Left lobe of liver (tissue), 2 donors: ENCODE measurements around the gene HOXA13. TPM values are rescaled to one million over a fixed set of nuclear protein-coding genes. Genes with fewer than 3 reads are reported as not detected.

Experiments
- ATAC-seq: fragments of 200-7000 bp; cut with Tn5 transposase; one replicate; pipeline ENCODE4 v1.9.1; 2020; ENCODE audit warnings: mild to moderate bottlenecking, moderate library complexity
- DNase-seq: peaks from one replicate; pipeline ENCODE4 v3.0.0-alpha.2; 2020; ENCODE audit warnings: low spot score
- total RNA-seq: library from RNA; stranded (reverse); gene quantifications from one replicate; pipeline ENCODE4 v1.2.1, GENCODE V29; 2021
- donor health status: DM: no; HTN: no; CAD: no; lungs with moderate emphysema.
- donor health status: DM: no; HTN: yes; CAD: no.

HOXA13 gene
- total RNA-seq, 1 donor from 2014 or later = 0.03 TPM

DNA sequence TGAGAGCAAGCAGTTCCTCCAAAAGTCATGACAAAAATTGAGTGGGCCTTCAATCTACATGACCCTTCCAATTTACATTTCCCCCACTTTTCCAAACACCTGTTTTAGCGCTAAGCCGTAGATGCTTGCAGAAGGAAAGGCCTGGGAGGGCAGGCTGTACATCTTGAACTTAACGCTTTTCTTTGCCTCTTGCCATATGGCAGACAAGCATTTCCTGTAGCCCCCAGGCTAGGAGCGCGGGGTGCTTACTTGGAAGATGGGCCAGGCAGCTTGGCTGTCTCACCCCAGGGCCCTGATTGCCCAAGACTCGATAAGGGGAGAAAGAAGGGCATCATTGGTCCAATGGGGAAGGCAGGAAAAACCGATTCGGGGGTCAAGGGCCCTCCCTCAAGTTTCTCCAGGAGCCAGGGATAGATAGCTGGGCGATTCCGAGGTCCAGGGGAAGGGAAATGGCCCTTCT lies 27.5 kb downstream of the HOXA13 start:
- DNase-seq (no peak), ATAC-seq (no peak)

DNA sequence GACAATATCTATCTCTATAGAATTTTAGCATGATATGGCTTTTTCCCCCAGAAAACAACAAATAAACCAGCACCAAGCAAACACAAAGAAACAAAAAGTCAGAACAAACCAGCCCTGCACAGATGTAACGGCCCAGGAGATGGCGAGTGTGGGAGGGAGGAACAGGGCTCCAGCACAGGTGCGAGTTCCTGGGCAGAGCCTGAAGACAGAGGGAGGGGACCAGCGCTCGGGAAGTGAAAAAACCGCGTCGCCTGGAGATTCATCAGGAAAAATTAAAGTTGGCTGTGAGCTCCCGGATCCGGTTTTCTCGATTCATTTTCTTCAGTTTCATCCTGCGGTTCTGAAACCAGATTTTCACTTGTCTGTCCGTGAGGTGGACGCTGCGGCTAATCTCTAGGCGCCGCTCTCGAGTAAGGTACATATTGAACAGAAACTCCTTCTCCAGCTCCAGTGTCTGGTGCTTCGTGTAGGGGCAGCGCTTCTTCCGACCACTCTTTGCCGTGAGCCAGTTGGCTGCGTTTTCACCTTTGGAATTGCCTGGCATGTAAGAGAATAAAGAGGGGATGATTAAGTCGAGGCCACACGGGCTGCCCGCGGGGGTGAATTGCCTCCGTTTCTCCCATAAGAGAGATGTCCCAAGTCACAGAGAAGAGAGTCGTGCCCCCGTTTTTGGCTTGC lies 28.1 kb downstream of the HOXA13 start:
- no peak for ATAC-seq
- DNase-seq = no peak

DNA sequence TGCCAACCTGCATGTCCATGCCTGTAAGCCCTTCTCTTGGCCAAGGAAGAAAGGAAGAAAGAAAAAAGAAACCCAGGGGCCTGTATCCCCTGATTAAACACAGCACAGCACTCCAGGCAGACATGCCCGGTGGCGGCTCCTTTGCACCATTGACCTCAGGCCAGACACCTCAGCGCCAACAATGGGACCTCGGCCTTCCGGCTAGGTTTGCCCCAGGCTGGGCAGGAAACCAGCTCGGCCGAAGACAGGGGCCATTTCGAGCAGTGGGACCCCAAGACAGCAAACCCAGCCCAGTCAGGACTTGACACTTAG lies 28.6 kb downstream of the HOXA13 start:
- DNase-seq (no peak), ATAC-seq (no peak)

DNA sequence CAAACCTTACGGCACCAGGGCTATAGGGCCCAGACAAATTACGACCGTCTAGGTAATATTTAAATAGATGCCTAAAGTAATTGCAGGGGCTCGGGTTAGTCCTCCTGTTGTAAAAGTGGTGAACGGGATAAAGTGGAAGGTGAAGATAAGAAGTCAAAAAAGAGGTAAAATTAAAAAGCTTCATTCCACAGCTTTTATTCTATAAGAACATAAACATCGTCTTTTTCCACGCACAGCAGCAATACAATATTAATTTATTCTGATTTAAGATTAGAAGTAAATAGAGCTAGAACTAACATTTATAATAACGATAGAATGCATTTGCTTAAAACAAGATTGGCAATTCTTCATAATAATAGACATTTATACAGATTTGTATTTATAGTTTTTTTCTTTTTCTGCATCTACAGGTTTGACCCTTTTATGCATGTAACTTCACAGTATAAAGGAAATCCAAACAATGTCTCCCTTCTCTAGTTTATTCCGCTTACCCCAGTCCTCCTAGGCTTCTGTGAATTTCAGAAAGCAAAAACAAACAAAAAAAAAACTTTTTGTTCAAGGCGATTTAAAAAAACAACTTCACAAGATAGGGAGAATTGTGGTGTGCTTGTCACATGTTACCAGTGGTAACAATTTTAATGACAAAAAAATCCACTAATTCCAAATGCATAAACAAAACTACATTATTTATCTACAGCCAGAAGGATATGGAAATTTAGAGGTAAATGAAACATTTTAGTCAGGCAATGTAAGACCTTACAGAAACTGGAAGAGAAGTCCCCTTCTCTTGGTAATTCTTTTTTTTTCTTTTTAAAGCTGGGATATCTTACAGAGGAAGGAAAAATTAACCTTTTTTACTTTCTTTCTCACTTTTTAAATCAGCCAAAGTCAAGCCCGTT lies 29.2 kb downstream of the HOXA13 start:
- DNase-seq = no peak
- ATAC-seq = no peak

DNA sequence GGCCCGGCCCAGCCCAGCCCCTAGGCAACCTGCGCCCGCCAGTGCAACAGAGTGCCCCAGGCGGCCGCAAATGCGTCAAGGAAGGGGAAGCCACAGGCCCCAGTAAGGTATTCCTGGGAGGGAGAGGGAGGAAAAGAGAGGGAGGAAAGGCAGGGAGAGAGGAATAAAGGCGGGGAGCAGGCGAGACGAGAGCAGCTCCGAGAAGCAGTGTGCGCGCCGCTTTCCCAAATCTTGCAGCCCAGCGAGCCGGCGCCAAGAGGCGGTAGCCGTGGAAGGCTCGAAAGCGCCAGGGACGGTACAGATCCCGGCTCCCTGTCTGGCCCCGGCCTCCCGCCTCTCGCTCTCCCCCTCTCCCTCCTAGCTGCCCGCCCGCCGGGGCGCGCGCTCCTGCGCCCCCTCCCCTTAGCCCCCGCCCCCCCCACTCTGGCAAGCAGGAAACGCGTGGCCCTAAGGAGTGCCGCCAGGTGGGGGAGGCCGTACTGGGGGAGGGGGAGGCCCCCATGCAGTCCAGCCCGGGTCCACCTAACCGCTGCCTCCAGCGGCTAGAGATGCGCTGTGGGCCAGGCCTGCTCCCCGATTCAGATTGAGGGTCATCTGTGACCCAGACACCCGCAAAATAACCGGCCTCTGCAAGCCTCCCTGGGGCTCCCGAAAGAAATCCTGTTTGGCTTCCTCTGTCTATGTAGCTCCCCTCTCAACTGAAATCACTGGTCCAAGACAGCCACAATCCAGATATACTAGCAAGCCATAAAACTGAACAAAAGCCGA lies 30.0 kb downstream of the HOXA13 start:
- no peak for DNase-seq
- no peak for ATAC-seq

DNA sequence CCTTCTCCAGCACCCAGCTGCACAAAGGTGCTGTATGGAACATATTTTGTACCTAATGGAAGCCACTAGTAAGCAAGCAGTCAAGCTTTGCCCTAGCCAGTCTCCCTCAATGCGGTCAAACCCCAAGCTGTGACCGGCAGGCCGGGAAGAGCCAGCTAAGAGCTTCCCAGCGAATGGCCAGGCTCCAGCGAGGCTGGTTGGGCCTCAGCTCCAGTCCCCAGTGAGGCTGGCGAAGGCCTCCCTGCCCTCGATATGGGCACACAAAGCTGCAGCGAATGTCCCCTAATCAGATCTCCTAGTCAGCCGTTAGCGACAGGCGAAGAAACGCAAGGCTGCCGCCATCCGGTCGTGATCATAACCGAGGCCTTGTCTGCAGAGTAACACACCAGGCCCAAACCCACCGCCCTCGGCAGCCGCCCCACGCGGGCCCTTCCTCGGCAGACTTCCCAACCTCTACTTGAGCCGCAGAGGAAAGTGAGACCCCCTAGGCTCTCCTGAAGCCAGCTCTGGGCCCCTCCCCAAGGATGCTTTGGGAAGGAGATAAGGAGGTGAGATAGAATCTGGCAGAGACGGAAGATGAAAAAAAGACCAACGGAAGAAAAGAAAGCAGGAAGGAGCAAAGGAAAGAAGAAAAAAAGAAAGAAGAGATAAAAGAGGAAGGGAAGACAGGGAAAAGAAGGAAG lies 31.5 kb downstream of the HOXA13 start:
- no peak for DNase-seq
- no peak for ATAC-seq

DNA sequence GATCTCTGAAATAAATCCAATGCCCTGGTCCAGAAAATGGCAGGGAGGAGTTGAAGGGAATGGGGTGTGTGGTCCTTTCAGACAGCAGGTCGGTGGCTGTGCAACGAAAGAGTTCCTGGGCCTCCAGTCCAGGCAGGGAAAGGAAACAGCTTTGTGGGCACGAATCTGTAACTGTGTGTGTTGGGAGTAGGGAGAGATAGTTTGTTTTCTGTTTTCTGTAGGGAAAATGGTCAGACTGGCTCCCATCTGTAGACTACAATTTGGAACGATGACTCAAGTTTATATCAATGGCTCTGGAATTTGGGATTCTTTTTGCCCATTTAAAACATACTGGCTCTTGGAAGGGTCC lies 32.0 kb downstream of the HOXA13 start:
- no peak for ATAC-seq
- no peak for DNase-seq

DNA sequence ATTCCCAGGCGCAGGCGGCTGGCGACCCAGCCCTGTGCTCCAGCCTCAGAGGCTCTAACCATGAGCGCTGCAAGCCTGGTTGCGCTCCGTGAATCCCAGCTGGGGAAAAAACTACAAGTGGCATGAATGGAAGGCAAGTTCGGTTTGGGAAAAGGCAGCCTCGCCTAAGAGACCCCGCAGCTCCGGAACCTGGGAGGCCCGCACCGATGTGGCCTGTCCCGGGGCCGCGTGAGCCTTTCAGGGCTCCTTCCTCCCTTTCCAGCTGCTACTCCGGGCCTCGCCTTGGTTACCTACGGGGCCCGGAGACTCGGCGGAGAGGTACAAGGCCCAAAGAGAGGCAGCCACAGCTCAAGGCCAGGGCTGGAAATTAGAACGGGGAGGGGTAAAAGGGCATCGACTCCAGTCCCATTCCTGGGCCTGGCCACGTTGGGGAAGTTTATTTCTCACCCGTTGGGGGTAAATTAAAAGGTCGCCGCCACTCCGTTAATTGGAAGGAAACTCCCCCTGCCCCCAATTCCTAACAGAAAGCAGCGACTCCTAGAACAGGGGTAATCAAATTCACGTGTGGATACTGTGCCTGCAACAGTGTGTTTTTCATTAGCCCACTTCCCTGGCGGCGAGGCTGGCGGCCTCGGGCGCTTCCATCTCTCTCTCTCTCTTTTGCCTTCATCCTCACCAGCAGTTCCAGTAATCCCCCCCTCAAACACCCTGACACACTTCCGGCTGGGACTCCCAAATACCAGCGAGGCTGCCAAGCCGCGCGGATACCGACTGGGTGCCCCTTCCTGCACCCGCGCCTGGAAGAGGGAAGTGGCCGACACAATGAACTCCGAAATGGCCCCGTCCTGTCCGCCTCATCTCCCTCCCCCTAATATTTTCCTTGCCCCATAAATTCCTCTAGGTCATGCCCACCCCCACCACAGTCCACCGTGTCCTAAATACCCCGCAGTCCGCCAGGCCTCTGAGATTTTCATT lies 33.1 kb downstream of the HOXA13 start:
- no peak for ATAC-seq
- DNase-seq = no peak

DNA sequence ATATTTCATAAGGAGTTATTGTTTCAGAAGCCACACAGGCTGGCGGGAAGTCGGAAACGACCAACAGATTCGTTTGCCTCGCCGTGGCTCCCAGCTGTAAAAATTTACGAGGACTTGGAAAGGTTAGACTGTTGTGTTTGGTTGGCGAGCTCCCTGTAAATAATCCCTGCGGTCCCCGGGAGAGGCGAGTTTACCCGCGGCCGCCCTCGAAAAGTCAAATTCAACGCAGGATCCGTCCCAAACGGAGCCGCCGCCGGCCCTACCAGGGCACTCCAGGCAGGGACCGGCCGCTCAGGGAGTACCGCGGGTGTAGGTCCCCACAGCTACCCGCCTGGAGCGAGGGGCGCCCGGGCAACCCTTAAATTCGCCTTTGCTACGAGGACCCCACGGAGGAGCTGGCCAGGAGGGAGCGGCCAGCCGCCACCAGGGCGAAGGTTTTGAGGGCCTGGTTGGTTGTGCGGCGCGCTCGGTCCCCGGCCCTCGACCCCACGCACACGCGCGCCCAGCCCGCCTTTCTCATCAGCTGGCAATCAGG lies 33.8 kb downstream of the HOXA13 start:
- no peak for ATAC-seq
- no peak for DNase-seq

DNA sequence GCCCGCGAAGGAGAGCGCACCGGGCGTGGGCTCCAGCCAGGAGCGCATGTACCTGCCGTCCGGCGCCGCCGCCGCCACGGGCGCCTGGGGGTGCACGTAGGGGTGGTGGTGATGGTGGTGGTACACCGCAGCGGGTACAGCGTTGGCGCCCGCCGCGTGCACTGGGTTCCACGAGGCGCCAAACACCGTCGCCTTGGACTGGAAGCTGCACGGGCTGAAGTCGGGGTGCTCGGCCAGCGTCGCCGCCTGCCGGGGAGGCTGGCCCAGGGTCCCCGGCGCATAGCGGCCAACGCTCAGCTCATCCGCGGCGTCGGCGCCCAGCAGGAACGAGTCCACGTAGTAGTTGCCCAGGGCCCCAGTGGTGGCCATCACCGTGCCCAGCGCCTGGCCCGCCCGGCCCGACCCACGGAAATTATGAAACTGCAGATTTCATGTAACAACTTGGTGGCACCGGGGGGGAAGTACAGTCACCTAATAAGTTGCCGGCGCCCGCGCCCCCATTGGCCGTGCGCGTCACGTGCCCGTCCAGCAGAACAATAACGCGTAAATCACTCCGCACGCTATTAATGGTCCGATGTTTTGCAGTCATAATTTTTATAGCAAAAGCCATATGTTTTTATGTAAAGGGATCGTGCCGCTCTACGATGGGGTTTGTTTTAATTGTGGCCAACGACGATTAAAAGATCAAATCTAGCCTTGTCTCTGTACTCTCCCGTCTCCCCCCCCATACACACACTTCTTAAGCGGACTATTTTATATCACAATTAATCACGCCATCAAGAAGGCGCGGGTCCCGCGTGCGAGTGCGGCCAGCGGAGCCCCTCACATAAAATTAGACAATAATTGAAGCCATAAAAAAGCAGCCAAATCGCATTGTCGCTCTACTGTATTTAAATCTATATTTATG lies 34.5 kb downstream of the HOXA13 start, which contains the start of gene HOXA9:
Gene HOXA9 (minus strand): TSS at position 449 of the 907 bp plus-strand sequence. CDS start 80 bp downstream, at position 369.
- ATAC-seq (no peak), DNase-seq (no peak)

DNA sequence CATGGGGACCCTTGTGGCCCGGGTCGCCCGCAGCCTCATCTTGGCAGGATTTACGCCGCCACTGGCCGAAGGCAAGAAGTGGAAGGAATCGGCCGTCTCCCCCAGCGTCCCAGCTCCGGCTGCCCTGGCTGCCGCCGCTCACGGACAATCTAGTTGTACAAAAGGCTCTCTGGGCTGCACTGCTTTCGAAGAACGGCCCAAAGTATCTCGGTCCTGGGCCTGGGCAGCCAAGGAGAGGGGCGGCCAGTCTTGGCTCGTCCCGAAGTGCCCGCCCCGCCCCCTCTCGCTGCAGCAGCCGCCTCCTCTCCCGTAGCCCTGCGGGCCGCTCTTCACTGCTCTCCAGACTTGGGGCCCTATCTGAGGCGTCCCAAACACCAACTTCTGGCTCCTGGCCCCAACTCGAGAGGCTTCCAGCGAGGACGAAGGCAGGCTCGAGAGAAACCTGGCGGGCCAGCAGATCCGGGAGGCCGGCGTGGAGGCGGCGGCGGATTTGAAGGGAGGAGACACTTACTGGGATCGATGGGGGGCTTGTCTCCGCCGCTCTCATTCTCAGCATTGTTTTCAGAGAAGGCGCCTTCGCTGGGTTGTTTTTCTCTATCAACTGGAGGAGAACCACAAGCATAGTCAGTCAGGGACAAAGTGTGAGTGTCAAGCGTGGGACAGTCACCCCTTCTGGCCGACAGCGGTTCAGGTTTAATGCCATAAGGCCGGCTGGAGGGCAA lies 35.4 kb downstream of the HOXA13 start:
- ATAC-seq (no peak), DNase-seq (no peak)

DNA sequence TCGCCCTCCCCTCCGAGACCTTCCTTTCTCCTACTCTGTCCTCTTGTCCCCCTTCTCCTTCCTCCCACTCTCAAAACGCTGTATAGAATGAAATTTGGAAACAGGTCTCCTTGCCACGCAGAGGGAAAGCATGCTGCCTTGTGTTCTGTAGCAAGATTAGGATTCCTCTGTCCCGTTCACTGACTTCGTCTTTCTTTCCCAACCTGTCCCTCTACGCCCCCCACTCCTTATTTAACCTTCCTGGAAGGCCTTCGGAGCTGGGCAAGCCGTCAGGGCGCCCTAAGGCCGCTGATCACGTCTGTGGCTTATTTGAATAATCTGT lies 35.9 kb downstream of the HOXA13 start:
- no peak for DNase-seq
- ATAC-seq = no peak

DNA sequence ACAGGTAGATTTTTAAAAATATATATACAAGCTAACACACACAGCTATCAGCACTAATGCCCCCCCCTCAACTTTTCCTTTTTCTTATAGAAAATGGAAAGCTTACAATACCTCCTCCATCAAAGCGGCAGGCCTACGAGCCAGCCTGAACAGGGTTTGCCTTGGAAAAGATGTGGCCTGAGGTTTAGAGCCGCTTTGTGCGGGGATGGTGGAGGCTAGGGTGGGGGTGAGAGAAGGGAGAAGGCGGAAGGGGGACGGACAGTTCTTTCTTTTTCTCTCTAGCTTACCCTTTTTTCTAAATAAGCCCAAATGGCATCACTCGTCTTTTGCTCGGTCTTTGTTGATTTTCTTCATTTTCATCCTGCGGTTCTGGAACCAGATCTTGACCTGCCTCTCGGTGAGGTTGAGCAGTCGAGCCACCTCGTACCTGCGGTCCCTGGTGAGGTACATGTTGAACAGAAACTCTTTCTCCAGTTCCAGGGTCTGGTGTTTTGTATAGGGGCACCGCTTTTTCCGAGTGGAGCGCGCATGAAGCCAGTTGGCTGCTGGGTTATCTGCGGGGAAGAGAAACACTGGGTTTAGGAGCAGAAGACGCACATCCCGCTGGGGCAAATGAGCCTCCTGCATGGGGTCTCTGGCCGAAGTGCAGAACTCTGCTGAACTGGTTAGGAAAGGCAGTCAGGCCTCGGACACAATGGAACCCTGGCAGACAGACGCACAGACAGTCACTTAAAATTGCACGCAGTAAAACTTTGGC lies 36.4 kb downstream of the HOXA13 start:
- DNase-seq = no peak
- no peak for ATAC-seq

DNA sequence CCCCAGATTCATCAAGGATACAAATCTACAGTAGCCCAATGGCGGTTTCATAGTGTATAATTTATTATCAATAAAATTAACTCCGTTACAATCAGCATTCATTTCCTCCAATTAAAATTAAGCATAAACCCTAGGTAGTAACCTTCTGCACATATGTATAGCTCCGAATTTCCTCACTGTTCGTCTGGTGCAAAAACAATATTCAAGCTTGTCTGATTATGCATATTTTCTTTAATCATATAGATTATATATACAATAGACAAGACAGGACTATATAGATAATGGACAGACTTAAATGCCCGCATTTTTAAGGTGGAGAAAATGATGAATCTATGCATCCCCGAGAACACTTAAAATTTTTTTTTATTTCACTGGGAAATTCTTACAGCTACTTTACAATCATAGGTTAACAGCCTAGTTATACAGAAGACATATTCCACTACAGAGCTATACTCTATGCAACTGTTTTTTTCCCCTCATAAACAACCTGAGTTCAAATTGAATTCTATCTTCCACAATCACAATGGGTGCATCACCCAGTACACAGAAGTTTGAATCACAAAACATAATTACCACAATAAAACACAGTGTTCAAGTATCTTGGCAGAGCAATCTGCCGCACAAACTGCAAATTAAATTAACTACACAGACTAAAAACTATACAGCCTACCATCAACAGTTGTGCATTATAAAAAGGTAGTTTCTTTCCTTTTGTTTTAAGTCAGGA lies 37.2 kb downstream of the HOXA13 start:
- DNase-seq = no peak
- ATAC-seq = no peak

DNA sequence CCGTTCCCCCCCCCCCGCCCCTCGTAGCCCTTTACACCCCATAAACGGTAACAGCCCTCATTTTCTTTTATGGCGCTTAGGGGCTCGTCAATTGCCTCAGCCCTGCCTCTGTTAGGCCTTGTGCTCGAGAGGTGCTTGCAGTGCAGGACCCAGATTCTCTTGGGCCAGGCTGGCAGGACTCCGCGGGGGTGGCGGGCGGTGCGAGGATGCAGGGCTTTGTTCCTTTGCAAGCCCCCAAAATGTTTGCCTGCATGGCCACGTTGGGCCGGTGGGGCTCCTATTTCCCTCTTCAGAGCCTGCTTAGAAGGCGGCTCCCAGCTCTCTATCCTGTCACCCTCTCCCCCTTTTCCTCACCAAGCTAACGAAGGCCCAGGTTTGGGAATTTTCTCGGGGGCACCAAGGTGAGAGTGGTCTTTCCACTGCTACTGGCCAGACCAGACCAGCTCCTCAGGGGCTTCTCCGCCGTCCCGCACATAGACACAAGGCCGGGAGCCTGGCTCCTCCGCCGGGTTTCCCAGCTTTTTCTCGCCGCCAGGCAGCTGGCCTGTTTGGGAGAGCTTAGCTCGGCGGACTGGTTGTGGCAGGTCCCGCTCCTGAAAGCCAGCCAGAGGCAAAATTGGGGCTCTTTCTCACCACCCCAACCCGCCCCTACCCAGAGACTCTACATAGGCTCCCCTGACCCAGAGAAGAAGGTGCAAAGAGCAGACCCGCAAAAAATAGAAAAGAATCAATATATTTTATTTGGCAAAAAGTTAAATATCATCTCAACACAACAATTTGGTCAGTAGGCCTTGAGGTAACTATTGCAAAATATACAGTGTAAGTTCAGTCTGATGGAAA lies 38.0 kb downstream of the HOXA13 start:
- no peak for ATAC-seq
- no peak for DNase-seq

DNA sequence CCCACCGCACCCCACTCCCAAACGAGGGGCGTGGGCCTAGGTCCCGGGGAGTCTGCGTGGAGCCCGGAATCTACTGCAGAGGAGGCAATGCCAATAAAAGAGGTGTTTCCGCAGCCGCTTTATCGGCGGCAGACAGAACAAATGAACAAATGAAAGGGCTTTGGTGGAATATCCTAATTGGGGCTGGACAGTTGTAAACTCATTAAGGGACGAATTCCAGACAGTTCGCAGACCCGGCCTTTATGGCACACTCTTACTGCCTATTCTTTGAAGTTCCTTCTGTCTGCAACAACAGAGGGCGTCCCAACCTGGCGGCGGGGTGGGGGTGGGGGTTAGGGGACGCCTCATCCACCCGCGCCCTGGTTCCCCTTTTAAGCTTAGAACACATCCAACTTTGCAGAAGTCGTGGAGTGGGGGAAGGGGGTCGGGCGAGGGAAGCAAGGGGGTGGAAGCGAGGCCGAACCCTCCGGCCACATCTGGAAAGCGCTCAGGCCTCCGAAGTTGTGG lies 38.6 kb downstream of the HOXA13 start:
- DNase-seq (no peak), ATAC-seq (peak; percentile 10)
